ENCODE measurements around the gene MFSD6. TPM values are rescaled to one million over a fixed set of nuclear protein-coding genes. Genes with fewer than 3 reads are reported as not detected.
A peak's percentile ranks its signal among the peaks of the same experiment; 100 is the strongest.

The MFSD6 gene
- total RNA-seq, 1 experiment from 2014 or later: 4.7 TPM

DNA sequence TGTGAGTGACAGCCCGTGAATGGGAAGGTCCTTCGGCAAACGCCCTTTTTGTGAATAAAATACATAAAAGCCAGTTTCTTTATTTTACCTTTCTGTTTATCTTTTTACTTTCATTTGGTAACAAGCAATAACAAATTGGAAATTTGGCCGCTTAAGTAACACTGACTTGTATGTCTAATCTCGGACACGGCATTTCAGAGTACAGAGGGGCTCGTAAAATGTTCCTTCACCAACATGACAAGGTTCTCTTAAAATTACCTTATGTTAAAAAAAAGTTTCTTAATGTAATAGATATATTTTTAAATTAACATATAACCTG is 126.9 kb downstream of the MFSD6 start:
- no peak for TF ChIP-seq ZNF121 (CRISPR knock-in tag; IDR thresholded peaks at IDR 0.05)
- TF ChIP-seq HMGA2 (CRISPR knock-in tag; IDR thresholded peaks at IDR 0.05): no peak
- TF ChIP-seq, protein P1, sequence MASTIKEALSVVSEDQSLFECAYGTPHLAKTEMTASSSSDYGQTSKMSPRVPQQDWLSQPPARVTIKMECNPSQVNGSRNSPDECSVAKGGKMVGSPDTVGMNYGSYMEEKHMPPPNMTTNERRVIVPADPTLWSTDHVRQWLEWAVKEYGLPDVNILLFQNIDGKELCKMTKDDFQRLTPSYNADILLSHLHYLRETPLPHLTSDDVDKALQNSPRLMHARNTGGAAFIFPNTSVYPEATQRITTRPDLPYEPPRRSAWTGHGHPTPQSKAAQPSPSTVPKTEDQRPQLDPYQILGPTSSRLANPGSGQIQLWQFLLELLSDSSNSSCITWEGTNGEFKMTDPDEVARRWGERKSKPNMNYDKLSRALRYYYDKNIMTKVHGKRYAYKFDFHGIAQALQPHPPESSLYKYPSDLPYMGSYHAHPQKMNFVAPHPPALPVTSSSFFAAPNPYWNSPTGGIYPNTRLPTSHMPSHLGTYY (CRISPR knock-in tag; IDR thresholded peaks at IDR 0.05): no peak
- Mint-ChIP-seq H3K27ac (no peak overlapping the region), H3K4me1 (peaks cover 31% of the 10 kb centered on the region), H3K4me3 (peak overlapping the region; percentile 68), H3K36me3 (peaks cover 33% of the 10 kb centered on the region), H3K27me3 (ENCODE audit: low read depth) (no peaks in the 10 kb centered on the region; the same call in 1 of the 2 replicates), H3K9me3 (peaks cover 35% of the 10 kb centered on the region)
- ChIA-PET CTCF (no interaction called here), POLR2A (no interaction called here)
- DNase-seq (ENCODE audit: low spot score) (no peak), ATAC-seq (no peak)

DNA sequence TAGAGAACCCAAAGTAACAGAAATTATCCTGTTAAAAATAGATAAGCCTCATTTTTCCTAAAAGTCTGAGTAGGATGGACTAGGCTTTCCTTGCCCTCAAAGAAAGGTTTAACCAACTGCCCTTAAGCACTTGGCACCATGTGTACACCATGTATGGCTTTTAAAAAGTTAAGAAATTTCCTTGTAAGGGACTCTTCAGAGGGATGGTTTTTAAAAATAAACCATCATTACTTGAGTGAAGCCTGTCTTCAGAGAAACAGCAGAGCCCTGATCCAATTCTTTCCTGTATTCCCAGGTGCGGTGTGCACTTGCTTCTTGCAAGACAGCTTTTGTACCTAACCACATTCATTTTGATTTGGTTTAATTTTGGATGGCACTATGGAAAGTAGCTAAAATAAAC is 127.4 kb downstream of the MFSD6 start:
- POLR2A ChIA-PET: no interaction called here
- H3K36me3 Mint-ChIP-seq: peaks cover 38% of the 10 kb centered on the region
- no peak overlapping the region for H3K27ac Mint-ChIP-seq
- TF ChIP-seq, protein P2, sequence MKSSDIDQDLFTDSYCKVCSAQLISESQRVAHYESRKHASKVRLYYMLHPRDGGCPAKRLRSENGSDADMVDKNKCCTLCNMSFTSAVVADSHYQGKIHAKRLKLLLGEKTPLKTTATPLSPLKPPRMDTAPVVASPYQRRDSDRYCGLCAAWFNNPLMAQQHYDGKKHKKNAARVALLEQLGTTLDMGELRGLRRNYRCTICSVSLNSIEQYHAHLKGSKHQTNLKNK (CRISPR knock-in tag; IDR thresholded peaks at IDR 0.05): no peak
- peaks cover 31% of the 10 kb centered on the region for H3K4me1 Mint-ChIP-seq
- no peaks in the 10 kb centered on the region; the same call in 1 of the 2 replicates for H3K27me3 Mint-ChIP-seq (ENCODE audit: low read depth)
- DNase-seq (ENCODE audit: low spot score) (no peak), ATAC-seq (no peak)
- CTCF ChIA-PET: no interaction called here
- peaks cover 40% of the 10 kb centered on the region for H3K9me3 Mint-ChIP-seq
- peak overlapping the region; percentile 50 for H3K4me3 Mint-ChIP-seq

DNA sequence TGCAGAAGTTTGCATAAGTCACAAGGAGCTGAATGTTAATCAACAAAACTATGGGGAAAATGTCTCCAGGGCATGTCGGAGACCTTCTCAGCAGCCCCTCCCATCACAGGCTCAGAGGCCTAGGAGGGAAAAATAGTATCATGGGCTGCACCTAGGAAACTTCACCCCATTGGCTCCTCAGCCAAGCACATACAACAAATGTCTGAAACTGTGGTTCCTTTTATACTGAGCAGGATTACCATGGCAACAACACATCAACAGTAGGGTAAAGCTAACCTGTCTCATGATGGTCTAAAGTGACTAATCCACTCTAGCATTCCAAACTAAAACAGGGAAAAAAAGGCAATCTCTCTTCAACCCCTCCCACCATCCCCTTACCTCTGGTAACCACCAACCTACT is 129.6 kb downstream of the MFSD6 start:
- ATAC-seq (no peak), DNase-seq (ENCODE audit: low spot score) (no peak)
- ChIA-PET POLR2A (no interaction called here), CTCF (no interaction called here)
- peaks cover 56% of the 10 kb centered on the region for H3K9me3 Mint-ChIP-seq
- H3K4me1 Mint-ChIP-seq: peaks cover 31% of the 10 kb centered on the region
- H3K27me3 Mint-ChIP-seq (ENCODE audit: low read depth): no peaks in the 10 kb centered on the region; the same call in 1 of the 2 replicates
- no peak overlapping the region for H3K27ac Mint-ChIP-seq
- no peak for TF ChIP-seq TCF7 (CRISPR knock-in tag; IDR thresholded peaks at IDR 0.05; ENCODE audit: low read depth)
- TF ChIP-seq FOXJ3 (CRISPR knock-in tag; IDR thresholded peaks at IDR 0.05; ENCODE audit: borderline replicate concordance): no peak
- no peak for TF ChIP-seq RORB (CRISPR knock-in tag; IDR thresholded peaks at IDR 0.05)
- no peak for TF ChIP-seq ETV6 (CRISPR knock-in tag; IDR thresholded peaks at IDR 0.05)
- TF ChIP-seq MYBL2 (CRISPR knock-in tag; IDR thresholded peaks at IDR 0.05): no peak
- no peak for TF ChIP-seq ZNF423 (CRISPR knock-in tag; IDR thresholded peaks at IDR 0.05)
- TF ChIP-seq MXD4 (CRISPR knock-in tag; IDR thresholded peaks at IDR 0.05; ENCODE audit: borderline replicate concordance): no peak
- TF ChIP-seq TEAD4 (CRISPR knock-in tag; IDR thresholded peaks at IDR 0.05): no peak
- TF ChIP-seq ZBTB21 (CRISPR knock-in tag; IDR thresholded peaks at IDR 0.05; ENCODE audit: borderline replicate concordance): no peak
- TF ChIP-seq, protein P3, sequence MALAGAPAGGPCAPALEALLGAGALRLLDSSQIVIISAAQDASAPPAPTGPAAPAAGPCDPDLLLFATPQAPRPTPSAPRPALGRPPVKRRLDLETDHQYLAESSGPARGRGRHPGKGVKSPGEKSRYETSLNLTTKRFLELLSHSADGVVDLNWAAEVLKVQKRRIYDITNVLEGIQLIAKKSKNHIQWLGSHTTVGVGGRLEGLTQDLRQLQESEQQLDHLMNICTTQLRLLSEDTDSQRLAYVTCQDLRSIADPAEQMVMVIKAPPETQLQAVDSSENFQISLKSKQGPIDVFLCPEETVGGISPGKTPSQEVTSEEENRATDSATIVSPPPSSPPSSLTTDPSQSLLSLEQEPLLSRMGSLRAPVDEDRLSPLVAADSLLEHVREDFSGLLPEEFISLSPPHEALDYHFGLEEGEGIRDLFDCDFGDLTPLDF (CRISPR knock-in tag; IDR thresholded peaks at IDR 0.05): no peak
- TF ChIP-seq, protein P4, sequence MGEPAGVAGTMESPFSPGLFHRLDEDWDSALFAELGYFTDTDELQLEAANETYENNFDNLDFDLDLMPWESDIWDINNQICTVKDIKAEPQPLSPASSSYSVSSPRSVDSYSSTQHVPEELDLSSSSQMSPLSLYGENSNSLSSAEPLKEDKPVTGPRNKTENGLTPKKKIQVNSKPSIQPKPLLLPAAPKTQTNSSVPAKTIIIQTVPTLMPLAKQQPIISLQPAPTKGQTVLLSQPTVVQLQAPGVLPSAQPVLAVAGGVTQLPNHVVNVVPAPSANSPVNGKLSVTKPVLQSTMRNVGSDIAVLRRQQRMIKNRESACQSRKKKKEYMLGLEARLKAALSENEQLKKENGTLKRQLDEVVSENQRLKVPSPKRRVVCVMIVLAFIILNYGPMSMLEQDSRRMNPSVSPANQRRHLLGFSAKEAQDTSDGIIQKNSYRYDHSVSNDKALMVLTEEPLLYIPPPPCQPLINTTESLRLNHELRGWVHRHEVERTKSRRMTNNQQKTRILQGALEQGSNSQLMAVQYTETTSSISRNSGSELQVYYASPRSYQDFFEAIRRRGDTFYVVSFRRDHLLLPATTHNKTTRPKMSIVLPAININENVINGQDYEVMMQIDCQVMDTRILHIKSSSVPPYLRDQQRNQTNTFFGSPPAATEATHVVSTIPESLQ (CRISPR knock-in tag; IDR thresholded peaks at IDR 0.05): no peak
- peaks cover 55% of the 10 kb centered on the region for H3K36me3 Mint-ChIP-seq
- no peak overlapping the region for H3K4me3 Mint-ChIP-seq

DNA sequence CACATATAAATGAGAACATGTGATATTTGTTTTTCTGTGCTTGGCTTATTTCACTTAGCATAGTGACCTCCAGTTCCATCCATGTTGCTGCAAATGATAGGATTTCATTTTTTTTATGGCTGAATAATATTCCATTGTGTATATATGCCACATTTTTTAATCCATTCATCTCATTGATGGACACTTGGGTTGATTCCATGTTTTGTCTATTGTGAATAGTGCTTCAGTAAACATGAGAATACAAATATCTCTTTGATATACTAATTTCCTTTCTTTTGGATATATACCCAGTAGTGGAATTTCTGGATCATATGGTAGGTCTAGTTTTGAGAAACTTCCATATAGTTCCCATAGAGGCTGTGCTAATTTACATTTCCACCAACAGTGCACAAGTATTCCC is 130.0 kb downstream of the MFSD6 start:
- CTCF ChIA-PET: no interaction called here
- peaks cover 55% of the 10 kb centered on the region for H3K36me3 Mint-ChIP-seq

More for the DNA sequence above, 130.0 kb downstream of the MFSD6 start:
- Mint-ChIP-seq H3K9me3 (peaks cover 56% of the 10 kb centered on the region), H3K27me3 (ENCODE audit: low read depth) (no peaks in the 10 kb centered on the region; the same call in 1 of the 2 replicates), H3K4me3 (no peak overlapping the region), H3K27ac (no peak overlapping the region), H3K4me1 (peaks cover 30% of the 10 kb centered on the region)
- POLR2A ChIA-PET: no interaction called here
- ATAC-seq: no peak
- no peak for TF ChIP-seq MXD4 (CRISPR knock-in tag; IDR thresholded peaks at IDR 0.05; ENCODE audit: borderline replicate concordance)
- TF ChIP-seq NR2C2 (CRISPR knock-in tag; IDR thresholded peaks at IDR 0.05): no peak
- TF ChIP-seq, protein P5, sequence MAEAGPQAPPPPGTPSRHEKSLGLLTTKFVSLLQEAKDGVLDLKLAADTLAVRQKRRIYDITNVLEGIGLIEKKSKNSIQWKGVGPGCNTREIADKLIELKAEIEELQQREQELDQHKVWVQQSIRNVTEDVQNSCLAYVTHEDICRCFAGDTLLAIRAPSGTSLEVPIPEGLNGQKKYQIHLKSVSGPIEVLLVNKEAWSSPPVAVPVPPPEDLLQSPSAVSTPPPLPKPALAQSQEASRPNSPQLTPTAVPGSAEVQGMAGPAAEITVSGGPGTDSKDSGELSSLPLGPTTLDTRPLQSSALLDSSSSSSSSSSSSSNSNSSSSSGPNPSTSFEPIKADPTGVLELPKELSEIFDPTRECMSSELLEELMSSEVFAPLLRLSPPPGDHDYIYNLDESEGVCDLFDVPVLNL (CRISPR knock-in tag; IDR thresholded peaks at IDR 0.05; ENCODE audit: borderline replicate concordance, low read depth): no peak
- no peak for TF ChIP-seq CREB1 (CRISPR knock-in tag; IDR thresholded peaks at IDR 0.05)
- TF ChIP-seq, protein P6, sequence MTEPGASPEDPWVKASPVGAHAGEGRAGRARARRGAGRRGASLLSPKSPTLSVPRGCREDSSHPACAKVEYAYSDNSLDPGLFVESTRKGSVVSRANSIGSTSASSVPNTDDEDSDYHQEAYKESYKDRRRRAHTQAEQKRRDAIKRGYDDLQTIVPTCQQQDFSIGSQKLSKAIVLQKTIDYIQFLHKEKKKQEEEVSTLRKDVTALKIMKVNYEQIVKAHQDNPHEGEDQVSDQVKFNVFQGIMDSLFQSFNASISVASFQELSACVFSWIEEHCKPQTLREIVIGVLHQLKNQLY (CRISPR knock-in tag; IDR thresholded peaks at IDR 0.05): no peak
- no peak for TF ChIP-seq CREM (CRISPR knock-in tag; IDR thresholded peaks at IDR 0.05)
- TF ChIP-seq JAZF1 (CRISPR knock-in tag; IDR thresholded peaks at IDR 0.05): no peak
- no peak for DNase-seq (ENCODE audit: low spot score)
